Thyroid gland (tissue), 4 donors: ENCODE data around the gene KRT13. TPM values are rescaled to one million over a fixed set of nuclear protein-coding genes. Genes with fewer than 3 reads are reported as not detected.

ENCODE experiments used
- DNase-seq, 2 donors: peaks; one replicate each; pipeline ENCODE4 v3.0.0-alpha.2; 2019
- H3K27ac ChIP-seq, 3 donors: fragments of 200-600 bp; sonication (generic); 1 replicate in 2 of 3; 2 replicates in 1 of 3; pipeline ENCODE4 v1.5.1; 2016 to 2019; ENCODE audit warnings: mild to moderate bottlenecking in 1 of 3, moderate library complexity in 1 of 3
- H3K27me3 ChIP-seq: fragments of 200-600 bp; sonication (generic); one replicate; pipeline ENCODE4 v1.5.1; 2019
- H3K36me3 ChIP-seq, 2 donors: fragments of 200-600 bp; sonication (generic); one replicate each; pipeline ENCODE4 v1.5.1; 2016 to 2019
- H3K4me1 ChIP-seq, 2 donors: fragments of 200-600 bp; sonication (generic); one replicate each; pipeline ENCODE4 v1.5.1; 2017 to 2019
- H3K4me3 ChIP-seq, 3 donors: fragments of 200-600 bp; sonication (generic); replicated peaks in 1 of 3; 1 replicate in 2 of 3; 2 replicates in 1 of 3; pipeline ENCODE4 v1.5.1; 2016; ENCODE audit warnings: mild to moderate bottlenecking in 1 of 3
- H3K9me3 ChIP-seq: fragments of 200-600 bp; sonication (generic); one replicate; pipeline ENCODE4 v1.5.1; 2017
- POLR2A ChIP-seq, 2 donors: fragments of 450-650 bp; IDR thresholded peaks; one replicate each; pipeline ENCODE4 v1.6.1; 2017; ENCODE audit warnings: antibody characterized with exemption in 2 of 2, mild to moderate bottlenecking in 2 of 2, moderate library complexity in 1 of 2
- WGBS, 2 donors: methylation state at CpG; one replicate each; pipeline ENCODE4 v1.1.5; 2017; 5-methylcytosine and 5-hydroxymethylcytosine counted together
- intact Hi-C: fragments of 100-400 bp; cut with DNase I; formaldehyde crosslinking; loops from one replicate; pipeline ENCODE4 v1.15.1; 2023
- total RNA-seq, 4 donors: library from RNA; depleted of rRNA; stranded (reverse); fragments of >200 nt; gene quantifications; one replicate each; pipeline ENCODE4 v1.2.3, GENCODE V29; 2016
- TF ChIP-seq, protein P1 (sequence below), 6 experiments: fragments of 200-600 bp in 3 of 6; fragments of 450-650 bp in 3 of 6; sonication (generic) in 3 of 6; IDR thresholded peaks; one replicate each; pipeline ENCODE4 v1.5.1; 2016 to 2019; ENCODE audit warnings: antibody characterized with exemption in 6 of 6, mild to moderate bottlenecking in 2 of 6, inconsistent platforms in 1 of 6, moderate library complexity in 1 of 6

KRT13 gene
- total RNA-seq, 4 donors from 2014 or later, result 0.83 TPM; not detected in 3

DNA sequence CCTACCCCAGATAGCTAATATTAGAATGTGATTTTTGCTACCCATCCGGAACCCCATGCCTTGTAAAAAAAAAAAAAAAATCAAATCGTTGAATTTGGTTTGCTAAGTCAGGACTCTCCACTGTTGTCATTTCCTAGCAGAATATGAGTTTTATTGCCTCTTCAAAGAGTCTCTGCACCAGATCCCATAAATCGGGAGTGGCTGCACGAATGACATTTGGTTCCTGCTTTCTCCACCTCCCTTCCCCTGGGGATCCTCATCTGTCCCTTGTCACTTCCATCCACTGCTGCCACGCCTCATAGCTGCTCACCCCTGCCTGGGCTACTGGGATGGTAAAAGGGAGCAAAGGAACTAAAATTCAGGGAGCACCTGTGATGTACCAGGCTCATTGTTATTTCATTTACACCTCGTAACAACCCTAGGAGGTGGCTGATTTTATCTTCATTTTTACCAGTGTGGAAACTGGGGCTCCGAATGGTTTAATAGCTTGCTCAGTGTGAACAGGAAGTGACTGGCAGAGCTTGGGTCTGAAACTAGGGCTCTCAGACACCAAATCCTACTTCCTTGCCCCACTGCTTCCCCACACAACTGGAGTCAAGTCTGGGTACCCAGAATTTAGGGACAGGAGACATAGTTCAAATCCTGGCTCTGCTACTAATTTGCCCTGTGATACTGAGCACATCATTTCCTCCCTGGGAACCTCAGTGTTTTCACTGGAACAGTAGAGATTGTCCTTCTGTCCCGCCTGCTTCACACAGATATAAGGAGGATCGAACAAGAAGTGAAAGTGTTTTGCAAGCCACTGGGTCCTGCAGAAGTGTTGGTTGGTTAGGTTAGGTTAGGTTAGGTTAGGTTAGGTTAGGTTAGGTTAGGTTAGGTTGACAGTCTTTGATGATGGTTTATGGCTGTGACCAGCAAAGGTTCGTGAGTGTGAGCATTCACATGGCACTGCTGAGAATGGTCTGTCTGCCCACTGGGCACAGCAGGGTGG, 15.1 kb downstream of the KRT13 start:
- 78 to 83% methylated on average over 10 of the region's 10 CpGs for WGBS, 2 donors
- no peak for DNase-seq
- H3K27me3 ChIP-seq, result no peaks in the 10 kb centered on the region
- no peak for TF ChIP-seq POLR2A (IDR thresholded peaks at IDR 0.05)
- TF ChIP-seq, protein P1, sequence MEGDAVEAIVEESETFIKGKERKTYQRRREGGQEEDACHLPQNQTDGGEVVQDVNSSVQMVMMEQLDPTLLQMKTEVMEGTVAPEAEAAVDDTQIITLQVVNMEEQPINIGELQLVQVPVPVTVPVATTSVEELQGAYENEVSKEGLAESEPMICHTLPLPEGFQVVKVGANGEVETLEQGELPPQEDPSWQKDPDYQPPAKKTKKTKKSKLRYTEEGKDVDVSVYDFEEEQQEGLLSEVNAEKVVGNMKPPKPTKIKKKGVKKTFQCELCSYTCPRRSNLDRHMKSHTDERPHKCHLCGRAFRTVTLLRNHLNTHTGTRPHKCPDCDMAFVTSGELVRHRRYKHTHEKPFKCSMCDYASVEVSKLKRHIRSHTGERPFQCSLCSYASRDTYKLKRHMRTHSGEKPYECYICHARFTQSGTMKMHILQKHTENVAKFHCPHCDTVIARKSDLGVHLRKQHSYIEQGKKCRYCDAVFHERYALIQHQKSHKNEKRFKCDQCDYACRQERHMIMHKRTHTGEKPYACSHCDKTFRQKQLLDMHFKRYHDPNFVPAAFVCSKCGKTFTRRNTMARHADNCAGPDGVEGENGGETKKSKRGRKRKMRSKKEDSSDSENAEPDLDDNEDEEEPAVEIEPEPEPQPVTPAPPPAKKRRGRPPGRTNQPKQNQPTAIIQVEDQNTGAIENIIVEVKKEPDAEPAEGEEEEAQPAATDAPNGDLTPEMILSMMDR (IDR thresholded peaks at IDR 0.05), result no peak
- H3K36me3 ChIP-seq, result no peaks in the 10 kb centered on the region
- H3K4me3 ChIP-seq, result no peak overlapping the region
- no peaks in the 10 kb centered on the region for H3K9me3 ChIP-seq
- intact Hi-C loops, result no loop called here
- no peak overlapping the region for H3K27ac ChIP-seq
- H3K4me1 ChIP-seq, result peaks cover 0 to 7% of the 10 kb centered on the region in 2 donors

DNA sequence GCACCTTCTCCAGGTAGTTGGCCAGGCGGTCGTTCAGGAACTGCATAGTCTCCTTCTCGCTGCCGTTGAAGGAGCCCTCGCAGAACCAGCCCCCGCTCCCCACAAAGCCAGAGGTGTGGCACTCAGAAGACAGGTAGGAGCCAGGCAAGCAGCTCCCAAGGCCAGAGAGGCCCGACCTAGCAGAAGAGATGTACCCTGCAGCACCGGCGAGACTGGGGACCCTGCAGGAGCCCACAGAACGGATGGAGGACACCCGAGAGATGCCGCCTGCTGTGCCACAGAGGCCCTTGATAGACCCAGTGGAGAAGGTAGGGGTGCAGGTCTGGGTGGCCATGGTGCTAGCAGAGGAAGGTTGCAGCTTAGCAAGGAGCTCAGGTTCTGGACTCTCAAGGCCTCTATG, 15.9 kb downstream of the KRT13 start, which contains the start of gene KRT36:
TSS of gene KRT36 (minus strand) at position 380 of the 400 bp plus-strand sequence. CDS start at position 334, 46 bp downstream.
- Histone ChIP-seq H3K4me1 (peaks cover 8 to 14% of the 10 kb centered on the region in 2 donors), H3K27ac (no peak within 1 kb of the TSS), H3K27me3 (no peaks in the 10 kb centered on the region), H3K36me3 (no peaks in the 10 kb centered on the region), H3K4me3 (no peak within 1 kb of the TSS), H3K9me3 (no peaks in the 10 kb centered on the region)
- DNase-seq, result no peak
- no peak for TF ChIP-seq POLR2A (IDR thresholded peaks at IDR 0.05)
- TF ChIP-seq, protein P1 (IDR thresholded peaks at IDR 0.05), result no peak
- WGBS, 2 donors, result 85 to 87% methylated on average over 12 of the region's 12 CpGs
- intact Hi-C loops, result no loop called here

DNA sequence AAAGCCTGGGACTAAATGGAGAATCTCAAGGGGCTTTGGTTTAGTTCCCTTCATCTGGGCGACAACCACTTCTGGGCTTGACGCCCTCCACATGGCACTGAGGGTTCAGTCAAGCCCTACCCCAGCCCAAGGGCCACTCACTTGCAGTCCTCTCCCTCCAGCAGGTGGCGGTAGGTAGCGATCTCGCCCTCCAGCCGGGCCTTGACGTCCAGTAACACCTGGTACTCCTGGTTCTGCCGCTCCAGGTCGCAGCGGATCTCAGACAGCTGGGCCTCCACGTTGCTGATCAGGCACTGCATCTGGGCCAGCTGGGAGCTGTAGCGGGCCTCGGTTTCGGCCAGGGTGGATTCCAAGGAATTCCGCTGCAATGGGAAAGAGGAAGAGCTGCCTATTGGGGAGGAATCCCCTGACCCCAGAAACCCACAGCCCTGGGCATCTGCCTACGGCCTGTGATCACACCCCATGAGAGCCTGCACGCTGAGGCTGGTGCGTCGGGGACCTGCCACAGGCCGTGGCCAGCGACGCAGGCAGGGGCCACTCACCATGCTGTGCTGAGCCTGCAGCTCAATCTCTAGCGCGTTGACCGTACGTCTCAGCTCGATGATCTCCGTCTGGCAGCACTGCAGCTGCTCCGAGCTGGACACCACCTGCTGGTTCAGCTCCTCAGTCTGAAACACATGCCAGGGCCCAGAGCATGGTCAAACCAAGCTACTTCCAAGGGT, 18.4 kb downstream of the KRT13 start:
- 78% methylated on average over 26 of the region's 29 CpGs for WGBS, 2 donors
- Histone ChIP-seq H3K4me1 (peaks cover 12 to 22% of the 10 kb centered on the region in 2 donors), H3K27ac (no peak overlapping the region), H3K4me3 (no peak overlapping the region), H3K9me3 (no peaks in the 10 kb centered on the region), H3K27me3 (no peaks in the 10 kb centered on the region), H3K36me3 (no peaks in the 10 kb centered on the region)
- intact Hi-C loops, result no loop called here
- TF ChIP-seq, protein P1 (IDR thresholded peaks at IDR 0.05), result peak in 1 of 6 experiments; percentile 26
- no peak for TF ChIP-seq POLR2A (IDR thresholded peaks at IDR 0.05)
- DNase-seq, result no peak

DNA sequence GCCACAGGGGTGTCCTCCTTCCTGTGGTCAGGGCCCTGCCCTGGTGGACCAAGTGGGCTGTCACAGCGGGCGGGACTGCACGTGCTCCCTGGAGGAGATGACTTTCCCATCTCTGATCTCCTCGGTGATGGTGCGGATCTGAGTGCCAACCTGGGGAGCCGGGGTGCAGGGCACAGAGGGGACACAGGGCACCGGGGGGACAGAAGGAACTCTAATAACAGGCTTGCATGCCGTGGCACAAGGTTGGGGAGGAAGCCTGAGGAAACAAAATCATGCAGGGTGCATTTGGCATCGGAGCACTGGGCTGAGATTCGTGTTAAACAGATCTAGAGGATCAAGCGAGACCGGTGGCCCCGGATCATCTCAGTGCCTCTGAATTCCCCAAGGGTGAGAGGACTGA, 19.1 kb downstream of the KRT13 start:
- WGBS, 2 donors, result 92 to 94% methylated on average over 13 of the region's 13 CpGs
- Histone ChIP-seq H3K36me3 (no peaks in the 10 kb centered on the region), H3K27me3 (no peaks in the 10 kb centered on the region), H3K27ac (no peak overlapping the region), H3K4me3 (no peak overlapping the region), H3K4me1 (peaks cover 12 to 22% of the 10 kb centered on the region in 2 donors), H3K9me3 (no peaks in the 10 kb centered on the region)
- DNase-seq, result no peak
- TF ChIP-seq, protein P1 (IDR thresholded peaks at IDR 0.05), result no peak
- TF ChIP-seq POLR2A (IDR thresholded peaks at IDR 0.05), result no peak
- intact Hi-C loops, result no loop called here
